GM12801 (cell line): ENCODE results near the gene SDHC.

Experiments used
- TF ChIP-seq, protein P1 (sequence below): IDR thresholded peaks from one replicate; pipeline ENCODE4 v1.5.1; 2011; ENCODE audit warnings: control low read depth; ENCODE audit not compliant: insufficient read length; ENCODE audit errors: extremely low read depth

The SDHC gene

DNA sequence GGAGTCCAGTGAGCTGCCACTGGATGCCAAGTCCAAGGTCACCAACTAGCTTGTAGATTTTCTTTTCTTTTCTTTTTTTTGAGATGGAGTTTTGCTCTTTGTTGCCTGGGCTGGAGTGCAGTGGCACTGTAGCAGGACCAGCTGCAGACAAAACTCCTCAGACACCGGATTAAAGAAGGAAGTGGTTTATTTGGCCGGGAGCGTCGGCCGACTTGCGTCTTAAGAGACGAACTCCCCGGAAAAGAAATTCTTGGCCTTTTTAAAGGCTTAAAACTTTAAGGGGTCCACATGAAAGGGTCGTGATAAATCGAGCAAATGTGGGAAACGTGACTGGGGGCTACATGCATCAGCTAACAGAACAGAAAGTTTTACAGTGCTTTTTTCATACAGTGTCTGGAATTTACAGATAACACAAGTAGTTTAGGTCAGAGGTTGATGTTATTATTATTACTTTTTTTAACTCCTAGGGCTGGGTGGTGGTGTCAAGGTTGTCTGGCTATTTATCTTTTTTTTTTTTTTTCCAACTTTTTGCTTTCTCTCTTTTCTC is 89.9 kb downstream of the SDHC start:
- TF ChIP-seq, protein P1, sequence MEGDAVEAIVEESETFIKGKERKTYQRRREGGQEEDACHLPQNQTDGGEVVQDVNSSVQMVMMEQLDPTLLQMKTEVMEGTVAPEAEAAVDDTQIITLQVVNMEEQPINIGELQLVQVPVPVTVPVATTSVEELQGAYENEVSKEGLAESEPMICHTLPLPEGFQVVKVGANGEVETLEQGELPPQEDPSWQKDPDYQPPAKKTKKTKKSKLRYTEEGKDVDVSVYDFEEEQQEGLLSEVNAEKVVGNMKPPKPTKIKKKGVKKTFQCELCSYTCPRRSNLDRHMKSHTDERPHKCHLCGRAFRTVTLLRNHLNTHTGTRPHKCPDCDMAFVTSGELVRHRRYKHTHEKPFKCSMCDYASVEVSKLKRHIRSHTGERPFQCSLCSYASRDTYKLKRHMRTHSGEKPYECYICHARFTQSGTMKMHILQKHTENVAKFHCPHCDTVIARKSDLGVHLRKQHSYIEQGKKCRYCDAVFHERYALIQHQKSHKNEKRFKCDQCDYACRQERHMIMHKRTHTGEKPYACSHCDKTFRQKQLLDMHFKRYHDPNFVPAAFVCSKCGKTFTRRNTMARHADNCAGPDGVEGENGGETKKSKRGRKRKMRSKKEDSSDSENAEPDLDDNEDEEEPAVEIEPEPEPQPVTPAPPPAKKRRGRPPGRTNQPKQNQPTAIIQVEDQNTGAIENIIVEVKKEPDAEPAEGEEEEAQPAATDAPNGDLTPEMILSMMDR = no peak

DNA sequence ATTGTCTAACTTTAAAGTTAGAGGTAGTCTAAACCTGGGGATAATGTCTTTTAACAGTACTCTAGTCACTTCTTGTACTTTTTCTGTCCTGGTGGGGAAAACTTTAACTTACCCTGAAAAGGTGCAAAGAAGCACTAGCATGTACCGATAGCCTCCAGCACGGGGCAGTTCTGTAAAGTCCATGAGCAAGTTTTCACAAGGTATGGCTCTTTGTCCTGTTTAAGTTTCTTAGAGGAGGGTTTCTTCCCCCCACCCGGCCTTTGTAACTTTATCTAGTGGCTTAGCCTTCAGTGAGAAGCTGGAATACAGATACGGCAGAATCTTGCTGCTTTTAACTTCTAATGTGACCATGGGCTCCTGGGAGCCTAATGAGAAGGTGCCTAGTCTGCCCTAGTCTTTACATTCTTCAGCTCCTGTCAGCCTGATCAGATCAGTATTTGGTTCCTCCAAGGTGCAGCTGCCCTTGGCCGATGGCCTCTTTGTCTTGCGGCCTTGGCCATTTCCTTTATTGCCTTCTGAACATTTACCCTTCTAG is 93.3 kb downstream of the SDHC start:
- TF ChIP-seq, protein P1 = no peak

DNA sequence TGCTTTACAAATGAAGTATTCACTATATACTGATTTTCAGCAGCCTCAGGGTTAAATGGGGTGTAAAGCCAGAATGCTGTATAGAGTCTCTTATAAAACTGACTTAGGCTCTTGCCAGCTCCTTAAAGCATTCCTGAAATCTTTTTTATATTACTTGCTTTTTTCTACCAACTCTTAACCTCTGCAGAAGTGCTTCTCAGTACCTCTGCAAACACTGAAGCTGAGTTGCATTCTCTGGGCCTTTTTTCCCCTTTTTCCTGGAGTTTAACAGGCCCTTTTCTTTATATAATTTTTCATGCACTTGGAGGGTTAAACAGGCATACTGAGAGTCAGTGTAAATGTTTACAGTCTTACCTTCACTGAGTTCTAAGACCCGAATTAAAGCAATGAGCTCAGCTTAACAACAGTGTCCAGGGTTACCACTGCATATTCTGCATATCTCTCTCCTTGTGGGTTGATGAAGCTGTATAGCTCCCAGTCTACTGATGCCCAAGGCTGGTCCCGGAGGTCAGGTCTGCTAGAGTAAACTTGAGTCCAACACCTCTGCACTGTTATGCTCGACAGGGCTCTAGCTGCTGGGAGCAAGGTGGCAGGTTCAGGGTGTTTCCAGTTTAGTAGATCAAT is 94.4 kb downstream of the SDHC start:
- TF ChIP-seq, protein P1 = no peak
